Spleen (tissue), 7 donors: Measurements from ENCODE around the gene MACROD2.

ENCODE experiments used
- POLR2A ChIP-seq, 3 donors: fragments of 450-650 bp; IDR thresholded peaks; one replicate each; pipeline ENCODE4 v1.5.1; 2017; ENCODE audit warnings: antibody characterized with exemption in 3 of 3, mild to moderate bottlenecking in 1 of 3
- POLR2AphosphoS5 ChIP-seq, 3 donors: sonication (generic); formaldehyde crosslinking; IDR thresholded peaks; one replicate each; pipeline ENCODE4 v1.5.1; 2017; ENCODE audit warnings: antibody characterized with exemption in 3 of 3
- TF ChIP-seq, protein P1 (sequence below), 11 experiments: fragments of 200-600 bp in 7 of 11; fragments of 450-650 bp in 4 of 11; sonication (generic) in 4 of 11; IDR thresholded peaks in 8 of 11; conservative IDR thresholded peaks in 3 of 11; 1 replicate in 7 of 11; 2 replicates in 4 of 11; pipeline versions ENCODE4 v1.4.0 to v1.8.0; 2016 to 2021; ENCODE audit warnings: antibody characterized with exemption in 11 of 11, inconsistent platforms in 4 of 11, mild to moderate bottlenecking in 1 of 11
- donor health status: DM: no; HTN: no; CAD: no; lungs with moderate emphysema.
- donor health status: DM: no; HTN: no; CAD: no.
- donor health status: DM: no; HTN: no; CAD: no.

DNA sequence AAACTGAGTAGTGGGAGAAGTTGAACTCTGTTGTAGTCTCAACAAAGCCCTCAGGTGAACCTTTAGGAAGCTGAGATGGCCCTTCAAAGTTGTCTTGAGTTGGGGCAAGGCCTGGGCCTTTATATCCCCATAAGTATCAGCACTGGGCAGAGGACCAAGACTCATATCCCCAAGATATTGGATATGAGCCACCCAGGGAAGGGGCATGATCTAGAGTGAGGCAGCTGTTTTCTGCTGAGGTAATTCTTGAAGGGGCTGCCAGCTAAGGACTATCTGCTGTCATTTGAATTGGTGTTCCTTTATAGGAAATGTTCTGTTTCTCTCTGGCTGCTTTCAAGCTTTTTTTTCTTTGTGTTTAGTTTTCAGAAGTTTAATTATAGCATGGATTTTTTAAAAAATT lies 482.8 kb downstream of the MACROD2 start:
- TF ChIP-seq POLR2A (IDR thresholded peaks at IDR 0.05), result no peak
- TF ChIP-seq, protein P1, sequence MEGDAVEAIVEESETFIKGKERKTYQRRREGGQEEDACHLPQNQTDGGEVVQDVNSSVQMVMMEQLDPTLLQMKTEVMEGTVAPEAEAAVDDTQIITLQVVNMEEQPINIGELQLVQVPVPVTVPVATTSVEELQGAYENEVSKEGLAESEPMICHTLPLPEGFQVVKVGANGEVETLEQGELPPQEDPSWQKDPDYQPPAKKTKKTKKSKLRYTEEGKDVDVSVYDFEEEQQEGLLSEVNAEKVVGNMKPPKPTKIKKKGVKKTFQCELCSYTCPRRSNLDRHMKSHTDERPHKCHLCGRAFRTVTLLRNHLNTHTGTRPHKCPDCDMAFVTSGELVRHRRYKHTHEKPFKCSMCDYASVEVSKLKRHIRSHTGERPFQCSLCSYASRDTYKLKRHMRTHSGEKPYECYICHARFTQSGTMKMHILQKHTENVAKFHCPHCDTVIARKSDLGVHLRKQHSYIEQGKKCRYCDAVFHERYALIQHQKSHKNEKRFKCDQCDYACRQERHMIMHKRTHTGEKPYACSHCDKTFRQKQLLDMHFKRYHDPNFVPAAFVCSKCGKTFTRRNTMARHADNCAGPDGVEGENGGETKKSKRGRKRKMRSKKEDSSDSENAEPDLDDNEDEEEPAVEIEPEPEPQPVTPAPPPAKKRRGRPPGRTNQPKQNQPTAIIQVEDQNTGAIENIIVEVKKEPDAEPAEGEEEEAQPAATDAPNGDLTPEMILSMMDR (IDR thresholded peaks at IDR 0.05 in 8 of 11, conservative IDR thresholded peaks at IDR 0.05 in 3 of 11), result no peak
- no peak for TF ChIP-seq POLR2AphosphoS5 (IDR thresholded peaks at IDR 0.05)
